CD14-positive monocyte (primary cell): ENCODE results near the gene TRPC6. TPM values are rescaled to one million over a fixed set of nuclear protein-coding genes. Genes with fewer than 3 reads are reported as not detected.

ENCODE experiments used
- DNase-seq, 3 donors: peaks; one replicate each; pipeline ENCODE4 v3.0.0-alpha.2; 2011 to 2022
- H2AFZ ChIP-seq: 2 replicates; pipeline ENCODE4 v1.6.0; 2012; ENCODE audit warnings: mild to moderate bottlenecking, low read depth, low read length, inconsistent platforms; ENCODE audit not compliant: insufficient read depth, poor library complexity, severe bottlenecking
- H3K27ac ChIP-seq, 2 donors: 1 replicate in 1 of 2; 2 replicates in 1 of 2; pipeline ENCODE4 v1.5.1; 2012 to 2013; ENCODE audit warnings: low read length in 2 of 2, control low read depth in 1 of 2, inconsistent platforms in 1 of 2, low read depth in 1 of 2, mild to moderate bottlenecking in 1 of 2
- H3K27me3 ChIP-seq, 2 donors: one replicate each; pipeline versions ENCODE4 v1.6.0 to v1.6.1; 2011 to 2013; ENCODE audit warnings: low read length in 2 of 2; ENCODE audit not compliant: control insufficient read depth in 2 of 2, insufficient read depth in 2 of 2
- H3K36me3 ChIP-seq, 2 donors: replicated peaks in 1 of 2; 1 replicate in 1 of 2; 2 replicates in 1 of 2; pipeline versions ENCODE4 v1.5.1 to v1.6.1; 2012 to 2013; ENCODE audit warnings: low read length in 2 of 2, control low read depth in 1 of 2, inconsistent platforms in 1 of 2, mild to moderate bottlenecking in 1 of 2; ENCODE audit not compliant: insufficient read depth in 2 of 2, control insufficient read depth in 1 of 2
- H3K4me1 ChIP-seq, 2 donors: 1 replicate in 1 of 2; 2 replicates in 1 of 2; pipeline versions ENCODE4 v1.5.1 to v1.6.1; 2012 to 2013; ENCODE audit warnings: low read length in 2 of 2, control low read depth in 1 of 2, inconsistent platforms in 1 of 2, mild to moderate bottlenecking in 1 of 2, moderate library complexity in 1 of 2; ENCODE audit not compliant: insufficient read depth in 2 of 2, control insufficient read depth in 1 of 2
- H3K4me2 ChIP-seq: replicated peaks from 2 replicates; pipeline ENCODE3; 2012; ENCODE audit warnings: low read length, moderate library complexity, mild to moderate bottlenecking; ENCODE audit not compliant: poor library complexity, severe bottlenecking; ENCODE audit errors: extremely low read depth
- H3K4me3 ChIP-seq, 3 experiments: fragments of 200-600 bp in 1 of 3; sonication (generic) in 1 of 3; replicated peaks in 1 of 3; 1 replicate in 2 of 3; 2 replicates in 1 of 3; pipeline ENCODE4 v1.5.1; 2011 to 2013; ENCODE audit warnings: low read length in 3 of 3, mild to moderate bottlenecking in 3 of 3, control low read depth in 2 of 3, low read depth in 2 of 3, inconsistent platforms in 1 of 3, moderate library complexity in 1 of 3
- H3K79me2 ChIP-seq: 2 replicates; pipeline ENCODE4 v1.6.0; 2012; ENCODE audit warnings: mild to moderate bottlenecking, control low read depth, inconsistent platforms, low read length, moderate library complexity; ENCODE audit not compliant: insufficient read depth
- H3K9ac ChIP-seq: 2 replicates; pipeline ENCODE4 v1.6.0; 2017; ENCODE audit warnings: low read length, mild to moderate bottlenecking; ENCODE audit not compliant: insufficient read depth, poor library complexity, severe bottlenecking
- H3K9me3 ChIP-seq, 2 donors: replicated peaks in 1 of 2; 1 replicate in 1 of 2; 2 replicates in 1 of 2; pipeline versions ENCODE4 v1.5.1 to v1.6.1; 2012 to 2013; ENCODE audit warnings: low read length in 2 of 2, control low read depth in 1 of 2; ENCODE audit not compliant: control insufficient read depth in 1 of 2, insufficient read depth in 1 of 2
- H4K20me1 ChIP-seq: 2 replicates; pipeline ENCODE4 v1.6.0; 2012; ENCODE audit warnings: mild to moderate bottlenecking, low read length, control low read depth, moderate library complexity; ENCODE audit not compliant: insufficient read depth
- H3K27ac Mint-ChIP-seq, 7 donors: one replicate each; pipeline ENCODE4 v1.8.0; 2020; ENCODE audit warnings: mild to moderate bottlenecking in 7 of 7, mixed read lengths in 7 of 7, moderate library complexity in 6 of 7, inconsistent platforms in 2 of 7
- H3K27me3 Mint-ChIP-seq, 3 donors: one replicate each; pipeline ENCODE4 v1.8.0; 2021 to 2022; ENCODE audit warnings: low read depth in 3 of 3, mild to moderate bottlenecking in 3 of 3, mixed read lengths in 3 of 3, moderate library complexity in 3 of 3, inconsistent platforms in 1 of 3
- H3K36me3 Mint-ChIP-seq, 2 donors: one replicate each; pipeline ENCODE4 v1.8.0; 2020; ENCODE audit warnings: mixed read lengths in 2 of 2, inconsistent platforms in 1 of 2, mild to moderate bottlenecking in 1 of 2
- H3K4me1 Mint-ChIP-seq: one replicate; pipeline ENCODE4 v1.8.0; 2020; ENCODE audit warnings: mild to moderate bottlenecking, mixed read lengths
- H3K4me3 Mint-ChIP-seq, 2 donors: one replicate each; pipeline ENCODE4 v1.8.0; 2020; ENCODE audit warnings: mild to moderate bottlenecking in 2 of 2, mixed read lengths in 2 of 2, moderate library complexity in 1 of 2
- H3K9me3 Mint-ChIP-seq, 7 donors: one replicate each; pipeline ENCODE4 v1.8.0; 2020 to 2022; ENCODE audit warnings: mixed read lengths in 7 of 7, mild to moderate bottlenecking in 6 of 7, moderate library complexity in 6 of 7, inconsistent platforms in 2 of 7
- CTCF ChIP-seq: fragments of 200-600 bp; IDR thresholded peaks from one replicate; pipeline ENCODE4 v1.8.0; 2022; ENCODE audit warnings: antibody characterized with exemption, mild to moderate bottlenecking
- WGBS: methylation state at CpG from one replicate; pipeline ENCODE4 v1.1.5; 2013; ENCODE audit warnings: missing lambda C conversion rate; ENCODE audit not compliant: insufficient coverage; 5-methylcytosine and 5-hydroxymethylcytosine counted together
- intact Hi-C, 2 donors: fragments of 100-400 bp; cut with micrococcal nuclease; formaldehyde crosslinking; loops; one replicate each; pipeline versions ENCODE4 v1.15.0 to v1.15.1; 2023
- polyA plus RNA-seq, 3 donors: library from polyadenylated mRNA; depleted of rRNA in 1 of 3; unstranded in 2 of 3; stranded (reverse) in 1 of 3; fragments of 300-500 nt in 2 of 3; fragments of >200 nt in 1 of 3; fragmentation: Illumina TruSeq in 2 of 3; gene quantifications; 1 replicate in 2 of 3; 2 replicates in 1 of 3; pipeline ENCODE4 v1.2.3, GENCODE V29; 2012 to 2021

TRPC6 gene
- polyA plus RNA-seq, 3 donors: 0.01 TPM; not detected in 2

GRCh38 chr11:101446238-101446637, 137.6 kb downstream of the TRPC6 start:
- Histone ChIP-seq H3K36me3 (no peaks in the 10 kb centered on the region), H4K20me1 (no peaks in the 10 kb centered on the region), H3K4me1 (no peaks in the 10 kb centered on the region), H3K27me3 (no peaks in the 10 kb centered on the region), H3K9me3 (no peaks in the 10 kb centered on the region), H3K79me2 (no peaks in the 10 kb centered on the region), H2AFZ (no peak overlapping the region), H3K9ac (no peak overlapping the region), H3K27ac (no peak overlapping the region), H3K4me2 (no peak overlapping the region), H3K4me3 (no peak overlapping the region)
- no peak for DNase-seq
- intact Hi-C loops: no loop called here
- peaks cover 0 to 2% (median 0%) of the 10 kb centered on the region in 7 donors for H3K9me3 Mint-ChIP-seq
- TF ChIP-seq CTCF: no peak
- H3K27ac Mint-ChIP-seq: no peak overlapping the region
- WGBS: no CpG with 5 or more reads among the region's 1 CpG
- H3K4me1 Mint-ChIP-seq: no peaks in the 10 kb centered on the region
- no peak overlapping the region for H3K4me3 Mint-ChIP-seq
- H3K27me3 Mint-ChIP-seq: no peaks in the 10 kb centered on the region
- no peaks in the 10 kb centered on the region for H3K36me3 Mint-ChIP-seq

GRCh38 chr11:101445761-101446160, 138.0 kb downstream of the TRPC6 start:
- Mint-ChIP-seq H3K27ac (no peak overlapping the region), H3K4me1 (no peaks in the 10 kb centered on the region), H3K4me3 (no peak overlapping the region), H3K36me3 (no peaks in the 10 kb centered on the region), H3K9me3 (peaks cover 0 to 2% (median 0%) of the 10 kb centered on the region in 7 donors), H3K27me3 (no peaks in the 10 kb centered on the region)
- Histone ChIP-seq H3K79me2 (no peaks in the 10 kb centered on the region), H3K9me3 (no peaks in the 10 kb centered on the region), H3K4me2 (no peak overlapping the region), H3K36me3 (no peaks in the 10 kb centered on the region), H3K27ac (no peak overlapping the region), H3K27me3 (no peaks in the 10 kb centered on the region), H2AFZ (no peak overlapping the region), H3K4me3 (no peak overlapping the region), H3K9ac (no peak overlapping the region), H3K4me1 (no peaks in the 10 kb centered on the region), H4K20me1 (no peaks in the 10 kb centered on the region)
- no peak for DNase-seq
- intact Hi-C loops: no loop called here
- TF ChIP-seq CTCF: no peak
